ENCODE data around the gene RYK. TPM values are rescaled to one million over a fixed set of nuclear protein-coding genes. Genes with fewer than 3 reads are reported as not detected.

Gene RYK
- total and polyA plus RNA-seq, 4 donors: 7.5 to 36.1 (median 15.3) TPM

- peaks cover 4 to 22% (median 15%) of the 10 kb centered on the region in 4 donors for H3K36me3 ChIP-seq (ENCODE audit: control insufficient read depth in 4 of 4, insufficient read depth in 3 of 4, low read depth in 1 of 4, low read length in 3 of 4)
- H3K9ac ChIP-seq (ENCODE audit: low read depth in 1 of 2, low read length in 2 of 2): no peak overlapping the region
- TF ChIP-seq SP1 (IDR thresholded peaks at IDR 0.05) (no peak), ATF3 (IDR thresholded peaks at IDR 0.05) (no peak), ZBTB33 (IDR thresholded peaks at IDR 0.05) (no peak), TAF1 (conservative IDR thresholded peaks at IDR 0.05) (no peak), GABPA (IDR thresholded peaks at IDR 0.05 in 1 of 2, conservative IDR thresholded peaks at IDR 0.05 in 1 of 2) (no peak), EGR1 (IDR thresholded peaks at IDR 0.05; ENCODE audit: low read depth in 2 of 2) (no peak), REST (IDR thresholded peaks at IDR 0.05) (no peak), NR2F2 (IDR thresholded peaks at IDR 0.05) (no peak), FOXA2 (IDR thresholded peaks at IDR 0.05) (no peak), RXRA (IDR thresholded peaks at IDR 0.05) (no peak), RAD21 (IDR thresholded peaks at IDR 0.05) (no peak)
Observed at GRCh38 chr3:134179508-134179907, 71.2 kb downstream of the RYK start.

GRCh38 chr3:134163096-134163495 is 87.6 kb downstream of the RYK start:
- Histone ChIP-seq H3K9ac (ENCODE audit: low read depth in 1 of 2, low read length in 2 of 2) (no peak overlapping the region), H3K27me3 (ENCODE audit: control insufficient read depth in 4 of 4, insufficient read depth in 4 of 4, low read length in 3 of 4) (no peaks in the 10 kb centered on the region), H3K4me1 (ENCODE audit: control insufficient read depth in 4 of 4, insufficient read depth in 4 of 4, low read length in 3 of 4) (no peaks in the 10 kb centered on the region), H3K4me3 (ENCODE audit: low read depth in 1 of 3, low read length in 3 of 3) (no peak overlapping the region), H3K36me3 (ENCODE audit: control insufficient read depth in 4 of 4, insufficient read depth in 3 of 4, low read depth in 1 of 4, low read length in 3 of 4) (peaks cover 1 to 23% (median 13%) of the 10 kb centered on the region in 4 donors), H3K9me3 (ENCODE audit: control insufficient read depth in 4 of 4, low read length in 3 of 4) (no peaks in the 10 kb centered on the region), H3K27ac (ENCODE audit: low read depth in 1 of 2, low read length in 2 of 2) (no peak overlapping the region)
- no peak for TF ChIP-seq RAD21 (IDR thresholded peaks at IDR 0.05)
- DNase-seq (ENCODE audit: low spot score): no peak
- 83% methylated on average over 6 of the region's 6 CpGs for WGBS

More at GRCh38 chr3:134179508-134179907, 71.2 kb downstream of the RYK start:
- H3K27me3 ChIP-seq (ENCODE audit: control insufficient read depth in 4 of 4, insufficient read depth in 4 of 4, low read length in 3 of 4): no peaks in the 10 kb centered on the region
- H3K4me1 ChIP-seq (ENCODE audit: control insufficient read depth in 4 of 4, insufficient read depth in 4 of 4, low read length in 3 of 4): no peaks in the 10 kb centered on the region
- DNase-seq (ENCODE audit: low spot score): no peak
- H3K9me3 ChIP-seq (ENCODE audit: control insufficient read depth in 4 of 4, low read length in 3 of 4): no peaks in the 10 kb centered on the region
- no peak overlapping the region for H3K4me3 ChIP-seq (ENCODE audit: low read depth in 1 of 3, low read length in 3 of 3)
- WGBS: 94% methylated on average over 2 of the region's 2 CpGs
- H3K27ac ChIP-seq (ENCODE audit: low read depth in 1 of 2, low read length in 2 of 2): no peak overlapping the region

GRCh38 chr3:134161898-134162615 is 88.6 kb downstream of the RYK start:
- TF ChIP-seq RAD21 (IDR thresholded peaks at IDR 0.05) (no peak), FOXA2 (IDR thresholded peaks at IDR 0.05) (no peak), EGR1 (IDR thresholded peaks at IDR 0.05; ENCODE audit: low read depth in 2 of 2) (no peak), HNF4A (conservative IDR thresholded peaks at IDR 0.05) (no peak), JUND (IDR thresholded peaks at IDR 0.05) (no peak), TAF1 (conservative IDR thresholded peaks at IDR 0.05) (no peak), GABPA (IDR thresholded peaks at IDR 0.05 in 1 of 2, conservative IDR thresholded peaks at IDR 0.05 in 1 of 2) (no peak), NR2F2 (IDR thresholded peaks at IDR 0.05) (no peak), ZBTB33 (IDR thresholded peaks at IDR 0.05) (no peak), FOXA1 (IDR thresholded peaks at IDR 0.05) (no peak), REST (IDR thresholded peaks at IDR 0.05) (no peak), SP1 (IDR thresholded peaks at IDR 0.05) (no peak)
- DNase-seq (ENCODE audit: low spot score): no peak
- H3K9ac ChIP-seq (ENCODE audit: low read depth in 1 of 2, low read length in 2 of 2): no peak overlapping the region
- WGBS: 92% methylated on average over 9 of the region's 9 CpGs
- peaks cover 1 to 26% (median 15%) of the 10 kb centered on the region in 4 donors for H3K36me3 ChIP-seq (ENCODE audit: control insufficient read depth in 4 of 4, insufficient read depth in 3 of 4, low read depth in 1 of 4, low read length in 3 of 4)
- no peaks in the 10 kb centered on the region for H3K27me3 ChIP-seq (ENCODE audit: control insufficient read depth in 4 of 4, insufficient read depth in 4 of 4, low read length in 3 of 4)
- no peaks in the 10 kb centered on the region for H3K4me1 ChIP-seq (ENCODE audit: control insufficient read depth in 4 of 4, insufficient read depth in 4 of 4, low read length in 3 of 4)
- H3K9me3 ChIP-seq (ENCODE audit: control insufficient read depth in 4 of 4, low read length in 3 of 4): no peaks in the 10 kb centered on the region
- no peak overlapping the region for H3K27ac ChIP-seq (ENCODE audit: low read depth in 1 of 2, low read length in 2 of 2)
- no peak overlapping the region for H3K4me3 ChIP-seq (ENCODE audit: low read depth in 1 of 3, low read length in 3 of 3)
